OCI-LY3 (cell line): ENCODE data around the gene SYT2.

ENCODE experiments used
- H2AFZ ChIP-seq: fragments of 200-600, 300-600 bp; shearing (Covaris generic); 2 replicates; pipeline ENCODE4 v1.6.0; 2014; ENCODE audit warnings: antibody characterized with exemption, low read depth, low read length
- H3K27ac ChIP-seq: fragments of 200-600, 300-600 bp; sonication (generic); 2 replicates; pipeline ENCODE4 v1.5.1; 2014; ENCODE audit warnings: mild to moderate bottlenecking, low read length, moderate library complexity, mixed read lengths
- H3K27me3 ChIP-seq: fragments of 200-600, 300-600 bp; sonication (generic); 2 replicates; pipeline ENCODE4 v1.6.1; 2014; ENCODE audit warnings: low read depth, low read length, mixed read lengths
- H3K36me3 ChIP-seq: fragments of 200-600, 300-600 bp; sonication (generic); replicated peaks from 2 replicates; pipeline ENCODE3; 2014; ENCODE audit warnings: low read depth, low read length, mixed read lengths
- H3K4me1 ChIP-seq: fragments of 300-600, 200-600 bp; sonication (generic); 2 replicates; pipeline ENCODE4 v1.6.1; 2014; ENCODE audit warnings: low read length, mixed read lengths
- H3K4me2 ChIP-seq: fragments of 200-600, 300-600 bp; sonication (generic); 2 replicates; pipeline ENCODE4 v1.6.1; 2014; ENCODE audit warnings: low read length, mixed read lengths
- H3K4me3 ChIP-seq: fragments of 300-600, 200-600 bp; sonication (generic); 2 replicates; pipeline ENCODE4 v1.5.1; 2014; ENCODE audit warnings: antibody characterized with exemption, mild to moderate bottlenecking, low read length, moderate library complexity
- H3K79me2 ChIP-seq: fragments of 300-600, 200-600 bp; shearing (Covaris generic); 2 replicates; pipeline ENCODE4 v1.6.1; 2014; ENCODE audit warnings: mild to moderate bottlenecking, low read length, mixed read lengths
- H3K9ac ChIP-seq: fragments of 300-600, 200-600 bp; shearing (Covaris generic); 2 replicates; pipeline ENCODE4 v1.6.0; 2014; ENCODE audit warnings: mild to moderate bottlenecking, low read length, moderate library complexity
- H3K9me3 ChIP-seq: fragments of 200-600, 300-600 bp; shearing (Covaris generic); 2 replicates; pipeline ENCODE4 v1.6.1; 2014; ENCODE audit warnings: low read length, mixed read lengths; ENCODE audit not compliant: insufficient read depth
- H4K20me1 ChIP-seq: fragments of 200-600, 300-600 bp; sonication (generic); 2 replicates; pipeline ENCODE4 v1.6.1; 2016; ENCODE audit warnings: low read length, mixed read lengths; ENCODE audit not compliant: insufficient read depth
- EZH2phosphoT487 ChIP-seq: fragments of 200-600 bp; shearing (Covaris generic); IDR thresholded peaks from 2 replicates; pipeline ENCODE4 v1.6.1; 2018; ENCODE audit warnings: antibody characterized with exemption, mixed run types, low read depth
- TF ChIP-seq, protein P1 (sequence below): fragments of 200-600, 300-600 bp; sonication (generic); IDR thresholded peaks from 2 replicates; pipeline ENCODE4 v1.5.1; 2014; ENCODE audit warnings: antibody characterized with exemption, low read length, low read depth

The SYT2 gene

DNA sequence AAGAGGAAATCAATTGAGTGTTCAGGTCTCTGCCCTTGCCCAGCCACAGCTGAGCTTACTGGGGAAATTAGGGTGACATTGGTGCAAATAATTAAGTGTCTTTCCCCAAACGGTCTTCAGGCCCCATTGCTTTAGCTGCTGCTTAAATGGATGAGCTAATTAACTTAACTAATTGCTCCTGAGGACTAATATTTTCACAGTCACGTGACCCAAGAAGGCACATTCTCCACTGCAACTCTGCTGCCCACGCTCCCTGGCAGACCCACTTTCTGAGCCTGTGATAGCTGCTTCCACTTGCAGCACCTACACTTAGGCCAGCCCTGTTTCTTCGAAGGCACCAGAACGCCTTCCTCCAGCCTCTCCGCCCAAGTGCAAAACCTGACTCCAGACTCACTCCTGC is 56.2 kb downstream of the SYT2 start:
- H3K9ac ChIP-seq: no peak overlapping the region
- peaks cover 81% of the 10 kb centered on the region for H3K27me3 ChIP-seq
- no peaks in the 10 kb centered on the region for H3K4me1 ChIP-seq
- TF ChIP-seq, protein P1, sequence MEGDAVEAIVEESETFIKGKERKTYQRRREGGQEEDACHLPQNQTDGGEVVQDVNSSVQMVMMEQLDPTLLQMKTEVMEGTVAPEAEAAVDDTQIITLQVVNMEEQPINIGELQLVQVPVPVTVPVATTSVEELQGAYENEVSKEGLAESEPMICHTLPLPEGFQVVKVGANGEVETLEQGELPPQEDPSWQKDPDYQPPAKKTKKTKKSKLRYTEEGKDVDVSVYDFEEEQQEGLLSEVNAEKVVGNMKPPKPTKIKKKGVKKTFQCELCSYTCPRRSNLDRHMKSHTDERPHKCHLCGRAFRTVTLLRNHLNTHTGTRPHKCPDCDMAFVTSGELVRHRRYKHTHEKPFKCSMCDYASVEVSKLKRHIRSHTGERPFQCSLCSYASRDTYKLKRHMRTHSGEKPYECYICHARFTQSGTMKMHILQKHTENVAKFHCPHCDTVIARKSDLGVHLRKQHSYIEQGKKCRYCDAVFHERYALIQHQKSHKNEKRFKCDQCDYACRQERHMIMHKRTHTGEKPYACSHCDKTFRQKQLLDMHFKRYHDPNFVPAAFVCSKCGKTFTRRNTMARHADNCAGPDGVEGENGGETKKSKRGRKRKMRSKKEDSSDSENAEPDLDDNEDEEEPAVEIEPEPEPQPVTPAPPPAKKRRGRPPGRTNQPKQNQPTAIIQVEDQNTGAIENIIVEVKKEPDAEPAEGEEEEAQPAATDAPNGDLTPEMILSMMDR: no peak
- no peak for TF ChIP-seq EZH2phosphoT487
- H2AFZ ChIP-seq: no peak overlapping the region
- H3K79me2 ChIP-seq: no peaks in the 10 kb centered on the region
- no peak overlapping the region for H3K4me2 ChIP-seq
- no peak overlapping the region for H3K4me3 ChIP-seq
- 0 out of 2 replicates have a peak, but pooled peaks cover 6% of the 10 kb centered on the region for H4K20me1 ChIP-seq
- no peaks in the 10 kb centered on the region for H3K9me3 ChIP-seq
- H3K27ac ChIP-seq: no peak overlapping the region
- H3K36me3 ChIP-seq: no peaks in the 10 kb centered on the region

DNA sequence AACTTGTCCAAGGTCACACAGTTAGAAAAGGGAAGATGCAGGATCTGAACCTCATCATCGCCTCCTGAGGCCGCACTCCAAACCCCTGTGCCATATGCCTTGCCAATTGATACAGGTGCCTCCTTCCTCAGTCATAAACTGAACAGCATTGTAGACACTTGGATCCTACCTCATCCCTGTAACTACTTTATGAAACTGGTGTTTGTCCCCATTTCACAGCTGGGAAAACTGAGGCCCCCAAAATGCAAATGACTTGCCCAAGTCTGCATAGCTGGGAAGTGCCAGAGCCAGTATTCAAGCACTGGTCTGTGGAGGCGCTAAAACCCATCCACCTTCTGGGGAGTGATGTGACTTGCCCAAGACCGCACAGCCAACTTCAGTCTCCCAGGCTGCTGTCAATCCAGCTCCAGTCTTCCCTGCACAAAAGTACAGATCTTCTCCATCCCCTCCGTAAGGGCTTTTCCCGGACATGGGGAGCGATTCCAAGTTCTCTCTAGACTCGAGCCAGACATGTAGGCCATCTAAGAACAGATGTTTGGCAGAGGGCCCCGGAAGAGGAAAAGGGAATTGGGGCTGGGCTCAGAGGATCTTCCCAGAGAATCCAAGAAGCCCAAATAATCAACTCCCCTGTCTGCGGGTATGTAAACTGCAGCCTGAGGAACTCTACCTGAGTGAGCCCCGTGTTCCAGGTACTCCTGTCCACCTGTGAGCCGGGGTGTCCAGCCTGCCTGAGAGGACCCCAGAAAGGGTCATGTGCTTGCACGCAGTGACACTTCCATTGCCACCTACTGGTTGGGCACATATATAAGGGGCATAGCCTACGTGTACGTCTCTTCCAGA is 60.5 kb downstream of the SYT2 start:
- H3K36me3 ChIP-seq: no peaks in the 10 kb centered on the region
- TF ChIP-seq, protein P1: no peak
- no peak for TF ChIP-seq EZH2phosphoT487
- H3K4me3 ChIP-seq: no peak overlapping the region
- peaks cover 83% of the 10 kb centered on the region for H3K27me3 ChIP-seq
- no peak overlapping the region for H3K9ac ChIP-seq
- no peaks in the 10 kb centered on the region for H3K4me1 ChIP-seq
- no peak overlapping the region for H3K27ac ChIP-seq
- H4K20me1 ChIP-seq: 0 out of 2 replicates have a peak, but pooled peaks cover 5% of the 10 kb centered on the region
- no peak overlapping the region for H3K4me2 ChIP-seq
- H3K79me2 ChIP-seq: no peaks in the 10 kb centered on the region
- no peaks in the 10 kb centered on the region for H3K9me3 ChIP-seq
- no peak overlapping the region for H2AFZ ChIP-seq

DNA sequence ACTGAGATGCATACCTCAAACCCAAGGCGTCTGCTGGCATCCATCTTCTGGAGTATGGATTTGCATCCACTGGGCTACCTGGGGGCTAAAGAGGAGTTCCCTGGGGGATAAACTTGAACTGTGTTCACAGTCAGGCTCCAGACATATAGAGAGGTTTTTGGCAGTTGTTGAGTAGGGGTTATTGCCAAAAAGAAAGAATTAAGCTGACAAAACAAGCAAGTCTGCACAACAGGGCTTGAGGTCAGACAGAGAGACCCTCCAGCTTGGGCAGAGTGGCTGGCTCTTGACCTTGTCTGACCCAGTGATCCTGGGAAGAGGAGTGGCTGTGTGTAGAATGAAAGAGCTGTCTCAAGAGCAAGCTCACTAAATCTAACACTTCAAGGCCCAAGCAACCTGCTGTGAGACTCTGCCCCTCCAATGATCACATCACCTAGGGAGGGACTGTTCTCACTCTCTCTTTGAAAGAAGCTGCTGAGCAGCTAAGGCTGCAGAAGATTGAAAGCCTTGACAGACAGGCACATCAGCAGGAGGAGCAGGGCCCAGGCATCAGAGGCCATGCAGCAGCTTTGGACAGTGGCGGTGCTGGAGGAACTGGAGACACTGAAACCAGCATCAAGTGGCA is 61.5 kb downstream of the SYT2 start:
- no peaks in the 10 kb centered on the region for H3K4me1 ChIP-seq
- H3K4me2 ChIP-seq: no peak overlapping the region
- no peak overlapping the region for H3K4me3 ChIP-seq
- TF ChIP-seq, protein P1: no peak
- no peak for TF ChIP-seq EZH2phosphoT487
- H4K20me1 ChIP-seq: 0 out of 2 replicates have a peak, but pooled peaks cover 5% of the 10 kb centered on the region
- H2AFZ ChIP-seq: no peak overlapping the region
- no peak overlapping the region for H3K27ac ChIP-seq
- H3K9ac ChIP-seq: no peak overlapping the region
- peaks cover 82% of the 10 kb centered on the region for H3K27me3 ChIP-seq
- no peaks in the 10 kb centered on the region for H3K36me3 ChIP-seq
- H3K79me2 ChIP-seq: no peaks in the 10 kb centered on the region
- H3K9me3 ChIP-seq: no peaks in the 10 kb centered on the region

DNA sequence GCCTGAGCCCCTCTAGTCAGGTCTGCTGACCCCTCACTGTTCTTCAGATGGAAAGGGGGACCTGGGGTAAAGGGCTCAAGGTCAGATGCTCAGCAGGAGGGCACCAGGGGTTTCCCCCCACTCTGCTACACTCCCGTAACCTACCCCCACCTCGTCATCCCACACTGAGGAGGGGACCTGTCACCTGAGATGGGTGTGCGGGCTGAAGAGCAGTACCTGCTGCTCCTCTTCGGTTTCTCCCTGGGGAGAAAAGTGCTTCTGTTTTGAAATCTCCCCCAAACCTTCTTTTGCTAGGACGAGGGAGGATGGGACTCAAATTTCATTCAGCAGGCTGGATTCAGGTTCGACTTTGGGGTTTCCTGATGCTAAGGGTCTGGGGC is 65.2 kb downstream of the SYT2 start:
- Histone ChIP-seq H3K4me3 (no peak overlapping the region), H3K9me3 (no peaks in the 10 kb centered on the region), H3K36me3 (no peaks in the 10 kb centered on the region), H3K9ac (no peak overlapping the region), H3K4me2 (no peak overlapping the region), H3K79me2 (no peaks in the 10 kb centered on the region), H2AFZ (no peak overlapping the region), H3K27me3 (peaks cover 54% of the 10 kb centered on the region), H3K4me1 (no peaks in the 10 kb centered on the region), H3K27ac (no peak overlapping the region), H4K20me1 (0 out of 2 replicates have a peak, but pooled peaks cover 5% of the 10 kb centered on the region)
- TF ChIP-seq EZH2phosphoT487: no peak
- TF ChIP-seq, protein P1: no peak
